GM23338 (cell line): Measurements from ENCODE around the gene GRHL3. TPM values are rescaled to one million over a fixed set of nuclear protein-coding genes. Genes with fewer than 3 reads are reported as not detected.

ENCODE experiments used
- ATAC-seq: fragments of 200-7000 bp; cut with Tn5 transposase; 3 replicates; pipeline ENCODE4 v1.9.1; 2020
- DNase-seq: peaks from one replicate; pipeline ENCODE4 v3.0.0-alpha.2; 2015; ENCODE audit warnings: low spot score
- H2AFZ ChIP-seq: fragments of 200-600 bp; sonication (generic); 2 replicates; pipeline ENCODE4 v1.8.0; 2016; ENCODE audit warnings: antibody characterized with exemption, mild to moderate bottlenecking, moderate library complexity
- H3F3A ChIP-seq: fragments of 200-600 bp; sonication (generic); replicated peaks from 2 replicates; pipeline ENCODE4 v1.8.0; 2017; ENCODE audit warnings: antibody characterized with exemption, mixed run types, low read depth
- H3K27ac ChIP-seq: fragments of 200-600 bp; sonication (generic); 2 replicates; pipeline ENCODE4 v1.6.1; 2016; ENCODE audit warnings: low read depth
- H3K27me3 ChIP-seq: fragments of 200-600 bp; sonication (generic); 2 replicates; pipeline ENCODE4 v1.8.0; 2016; ENCODE audit warnings: mild to moderate bottlenecking, mixed run types, moderate library complexity; ENCODE audit not compliant: insufficient read depth
- H3K36me3 ChIP-seq: fragments of 200-600 bp; sonication (generic); 2 replicates; pipeline ENCODE4 v1.8.0; 2016; ENCODE audit warnings: mild to moderate bottlenecking; ENCODE audit not compliant: insufficient read depth
- H3K4me1 ChIP-seq: fragments of 200-600 bp; sonication (generic); 2 replicates; pipeline ENCODE4 v1.8.0; 2016; ENCODE audit warnings: mild to moderate bottlenecking, moderate library complexity; ENCODE audit not compliant: insufficient read depth
- H3K4me2 ChIP-seq: fragments of 200-600 bp; sonication (generic); 2 replicates; pipeline ENCODE4 v1.7.1; 2017; ENCODE audit warnings: mixed run types
- H3K4me3 ChIP-seq: fragments of 200-600 bp; sonication (generic); 2 replicates; pipeline ENCODE4 v1.6.1; 2016; ENCODE audit warnings: mixed run types
- H3K79me2 ChIP-seq: fragments of 200-600 bp; sonication (generic); replicated peaks from 2 replicates; pipeline ENCODE4 v1.8.0; 2017; ENCODE audit warnings: mild to moderate bottlenecking; ENCODE audit not compliant: insufficient read depth
- H3K9me2 ChIP-seq: fragments of 200-600 bp; sonication (generic); 2 replicates; pipeline ENCODE4 v1.8.0; 2017; ENCODE audit not compliant: insufficient read depth
- H4K20me1 ChIP-seq: fragments of 200-600 bp; sonication (generic); replicated peaks from 2 replicates; pipeline ENCODE4 v1.8.0; 2017; ENCODE audit warnings: mild to moderate bottlenecking; ENCODE audit not compliant: insufficient read depth
- H3K27ac Mint-ChIP-seq: 2 replicates; pipeline ENCODE4 v1.8.0; 2020; ENCODE audit warnings: inconsistent platforms, mild to moderate bottlenecking, moderate library complexity, mixed read lengths
- H3K27me3 Mint-ChIP-seq: 3 replicates; pipeline ENCODE4 v1.8.0; 2022; ENCODE audit warnings: low read depth, mild to moderate bottlenecking, moderate library complexity, mixed read lengths, inconsistent platforms; ENCODE audit not compliant: insufficient read depth, poor library complexity
- H3K36me3 Mint-ChIP-seq: 3 replicates; pipeline ENCODE4 v1.8.0; 2021; ENCODE audit warnings: low read depth, mild to moderate bottlenecking, inconsistent platforms, moderate library complexity, mixed read lengths
- H3K4me1 Mint-ChIP-seq: 3 replicates; pipeline ENCODE4 v1.8.0; 2020; ENCODE audit warnings: mild to moderate bottlenecking, inconsistent platforms, mixed read lengths
- H3K4me3 Mint-ChIP-seq: 3 replicates; pipeline ENCODE4 v1.8.0; 2021; ENCODE audit warnings: moderate library complexity, mild to moderate bottlenecking, inconsistent platforms, mixed read lengths
- H3K9me3 Mint-ChIP-seq: 3 replicates; pipeline ENCODE4 v1.8.0; 2020; ENCODE audit warnings: moderate library complexity, mild to moderate bottlenecking, inconsistent platforms, mixed read lengths
- CREB1 ChIP-seq: fragments of 250-450 bp; sonication (Bioruptor Pico); IDR thresholded peaks from 2 replicates; pipeline ENCODE4 v1.5.0; 2020; ENCODE audit warnings: low read depth, mild to moderate bottlenecking, moderate library complexity
- ZNF331 ChIP-seq: fragments of 250-450 bp; sonication (Bioruptor Pico); IDR thresholded peaks from 2 replicates; pipeline ENCODE4 v1.5.0; 2020; ENCODE audit warnings: low read depth, mild to moderate bottlenecking, moderate library complexity
- polyA plus RNA-seq: library from polyadenylated mRNA; unstranded; fragments of >200 nt; fragmentation: Nextera tagmentation; extraction: Ambion mirVana; gene quantifications from 2 replicates; pipeline ENCODE4 v1.2.1, GENCODE V29; 2016
- total RNA-seq: library from RNA; depleted of rRNA; stranded (reverse); fragments of >200 nt; shearing (Covaris generic); gene quantifications from 2 replicates; pipeline ENCODE4 v1.2.3, GENCODE V29; 2014
- TF ChIP-seq, protein P1 (sequence below): fragments of 250-450 bp; sonication (Bioruptor Pico); IDR thresholded peaks from 2 replicates; pipeline ENCODE4 v1.5.0; 2020; ENCODE audit warnings: mild to moderate bottlenecking, moderate library complexity
- TF ChIP-seq, protein P2 (sequence below), 2 experiments: fragments of 200-600 bp in 1 of 2; sonication (generic) in 1 of 2; conservative IDR thresholded peaks; 2 replicates each; pipeline versions ENCODE4 v1.5.1 to v1.6.1; 2016 to 2017; ENCODE audit warnings: antibody characterized with exemption in 2 of 2, low read depth in 2 of 2, mild to moderate bottlenecking in 2 of 2, moderate library complexity in 1 of 2
- TF ChIP-seq, protein P3 (sequence below): IDR thresholded peaks from one replicate; pipeline ENCODE4 v1.6.1; 2018; ENCODE audit warnings: antibody characterized with exemption; ENCODE audit not compliant: unreplicated experiment

Gene GRHL3
- total and polyA plus RNA-seq, 2 experiments from 2014 or later, result 0.78 to 1.1 TPM

DNA sequence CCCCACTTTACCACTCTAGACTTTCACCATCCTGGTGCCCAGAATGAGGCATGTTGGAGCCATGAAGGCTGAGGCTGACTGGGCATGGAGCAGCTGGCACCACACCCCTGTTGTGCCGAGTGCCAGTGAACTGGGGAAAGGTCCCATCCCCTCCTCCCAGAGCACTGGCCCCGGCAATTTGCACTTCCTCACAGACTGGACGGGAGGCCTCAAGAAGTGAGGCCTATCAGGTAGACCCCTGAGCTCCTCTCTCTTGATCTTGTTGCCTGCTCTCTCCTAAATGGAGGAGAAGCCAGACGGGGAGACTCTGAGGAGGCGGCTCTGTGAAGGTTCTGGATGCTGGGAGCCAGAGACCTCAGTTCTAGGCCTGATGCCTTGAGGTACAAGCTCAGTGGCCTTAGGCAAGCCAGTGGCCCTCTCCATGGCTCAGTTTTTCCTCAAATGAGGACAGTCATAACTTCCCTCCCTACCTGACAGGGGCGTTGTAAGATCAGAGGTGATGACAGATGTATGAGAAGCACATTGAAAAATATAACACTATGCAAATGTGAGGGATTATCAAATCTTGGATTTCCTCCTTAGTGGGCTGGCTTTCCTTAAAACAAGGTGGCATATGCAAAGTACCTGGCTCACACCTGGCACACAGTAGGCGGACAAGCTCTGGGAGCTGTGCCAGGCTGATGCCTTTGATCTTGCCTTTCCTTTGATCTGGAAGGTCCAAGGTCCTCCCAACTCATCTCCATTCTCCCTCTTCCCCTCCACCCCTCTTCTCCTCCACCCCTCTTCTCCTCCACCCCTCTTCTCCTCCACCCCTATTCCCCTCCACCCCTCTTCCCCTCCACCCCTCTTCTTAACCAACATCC, 6.7 kb downstream of the GRHL3 start (continued):
- TF ChIP-seq, protein P1, sequence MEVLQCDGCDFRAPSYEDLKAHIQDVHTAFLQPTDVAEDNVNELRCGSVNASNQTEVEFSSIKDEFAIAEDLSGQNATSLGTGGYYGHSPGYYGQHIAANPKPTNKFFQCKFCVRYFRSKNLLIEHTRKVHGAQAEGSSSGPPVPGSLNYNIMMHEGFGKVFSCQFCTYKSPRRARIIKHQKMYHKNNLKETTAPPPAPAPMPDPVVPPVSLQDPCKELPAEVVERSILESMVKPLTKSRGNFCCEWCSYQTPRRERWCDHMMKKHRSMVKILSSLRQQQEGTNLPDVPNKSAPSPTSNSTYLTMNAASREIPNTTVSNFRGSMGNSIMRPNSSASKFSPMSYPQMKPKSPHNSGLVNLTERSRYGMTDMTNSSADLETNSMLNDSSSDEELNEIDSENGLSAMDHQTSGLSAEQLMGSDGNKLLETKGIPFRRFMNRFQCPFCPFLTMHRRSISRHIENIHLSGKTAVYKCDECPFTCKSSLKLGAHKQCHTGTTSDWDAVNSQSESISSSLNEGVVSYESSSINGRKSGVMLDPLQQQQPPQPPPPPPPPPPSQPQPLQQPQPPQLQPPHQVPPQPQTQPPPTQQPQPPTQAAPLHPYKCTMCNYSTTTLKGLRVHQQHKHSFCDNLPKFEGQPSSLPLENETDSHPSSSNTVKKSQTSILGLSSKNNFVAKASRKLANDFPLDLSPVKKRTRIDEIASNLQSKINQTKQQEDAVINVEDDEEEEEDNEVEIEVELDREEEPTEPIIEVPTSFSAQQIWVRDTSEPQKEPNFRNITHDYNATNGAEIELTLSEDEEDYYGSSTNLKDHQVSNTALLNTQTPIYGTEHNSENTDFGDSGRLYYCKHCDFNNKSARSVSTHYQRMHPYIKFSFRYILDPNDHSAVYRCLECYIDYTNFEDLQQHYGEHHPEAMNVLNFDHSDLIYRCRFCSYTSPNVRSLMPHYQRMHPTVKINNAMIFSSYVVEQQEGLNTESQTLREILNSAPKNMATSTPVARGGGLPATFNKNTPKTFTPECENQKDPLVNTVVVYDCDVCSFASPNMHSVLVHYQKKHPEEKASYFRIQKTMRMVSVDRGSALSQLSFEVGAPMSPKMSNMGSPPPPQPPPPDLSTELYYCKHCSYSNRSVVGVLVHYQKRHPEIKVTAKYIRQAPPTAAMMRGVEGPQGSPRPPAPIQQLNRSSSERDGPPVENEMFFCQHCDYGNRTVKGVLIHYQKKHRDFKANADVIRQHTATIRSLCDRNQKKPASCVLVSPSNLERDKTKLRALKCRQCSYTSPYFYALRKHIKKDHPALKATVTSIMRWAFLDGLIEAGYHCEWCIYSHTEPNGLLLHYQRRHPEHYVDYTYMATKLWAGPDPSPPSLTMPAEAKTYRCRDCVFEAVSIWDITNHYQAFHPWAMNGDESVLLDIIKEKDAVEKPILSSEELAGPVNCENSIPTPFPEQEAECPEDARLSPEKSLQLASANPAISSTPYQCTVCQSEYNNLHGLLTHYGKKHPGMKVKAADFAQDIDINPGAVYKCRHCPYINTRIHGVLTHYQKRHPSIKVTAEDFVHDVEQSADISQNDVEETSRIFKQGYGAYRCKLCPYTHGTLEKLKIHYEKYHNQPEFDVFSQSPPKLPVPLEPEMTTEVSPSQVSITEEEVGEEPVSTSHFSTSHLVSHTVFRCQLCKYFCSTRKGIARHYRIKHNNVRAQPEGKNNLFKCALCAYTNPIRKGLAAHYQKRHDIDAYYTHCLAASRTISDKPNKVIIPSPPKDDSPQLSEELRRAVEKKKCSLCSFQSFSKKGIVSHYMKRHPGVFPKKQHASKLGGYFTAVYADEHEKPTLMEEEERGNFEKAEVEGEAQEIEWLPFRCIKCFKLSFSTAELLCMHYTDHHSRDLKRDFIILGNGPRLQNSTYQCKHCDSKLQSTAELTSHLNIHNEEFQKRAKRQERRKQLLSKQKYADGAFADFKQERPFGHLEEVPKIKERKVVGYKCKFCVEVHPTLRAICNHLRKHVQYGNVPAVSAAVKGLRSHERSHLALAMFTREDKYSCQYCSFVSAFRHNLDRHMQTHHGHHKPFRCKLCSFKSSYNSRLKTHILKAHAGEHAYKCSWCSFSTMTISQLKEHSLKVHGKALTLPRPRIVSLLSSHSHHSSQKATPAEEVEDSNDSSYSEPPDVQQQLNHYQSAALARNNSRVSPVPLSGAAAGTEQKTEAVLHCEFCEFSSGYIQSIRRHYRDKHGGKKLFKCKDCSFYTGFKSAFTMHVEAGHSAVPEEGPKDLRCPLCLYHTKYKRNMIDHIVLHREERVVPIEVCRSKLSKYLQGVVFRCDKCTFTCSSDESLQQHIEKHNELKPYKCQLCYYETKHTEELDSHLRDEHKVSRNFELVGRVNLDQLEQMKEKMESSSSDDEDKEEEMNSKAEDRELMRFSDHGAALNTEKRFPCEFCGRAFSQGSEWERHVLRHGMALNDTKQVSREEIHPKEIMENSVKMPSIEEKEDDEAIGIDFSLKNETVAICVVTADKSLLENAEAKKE, result no peak

DNA sequence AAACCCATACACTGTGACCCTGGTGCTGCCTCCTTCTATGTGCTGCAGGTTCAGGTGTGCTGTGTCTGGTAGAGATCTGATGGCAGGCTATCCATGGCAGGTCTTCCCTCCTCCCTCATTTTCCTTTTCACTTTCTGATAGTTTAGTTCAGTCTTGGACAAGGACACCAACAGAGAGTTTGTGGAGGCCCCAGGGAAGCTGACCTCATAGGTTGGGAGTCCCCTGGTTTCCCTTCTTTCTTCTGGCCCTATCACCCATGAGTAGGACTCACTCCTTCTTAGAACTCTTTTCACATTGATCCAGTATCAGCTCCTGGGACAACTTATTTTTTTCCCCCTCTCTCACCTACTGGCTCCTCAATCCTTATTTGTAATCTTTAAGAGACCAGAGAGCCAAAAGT, 8.3 kb downstream of the GRHL3 start:
- Mint-ChIP-seq H3K4me3 (no peak overlapping the region), H3K27me3 (peaks cover 21% of the 10 kb centered on the region), H3K9me3 (no peaks in the 10 kb centered on the region), H3K27ac (no peak overlapping the region), H3K4me1 (peaks cover 24% of the 10 kb centered on the region), H3K36me3 (no peaks in the 10 kb centered on the region)
- DNase-seq, result no peak
- no peak for ATAC-seq
- Histone ChIP-seq H3K27me3 (peaks cover 18% of the 10 kb centered on the region), H3K4me1 (peaks cover 25% of the 10 kb centered on the region), H3F3A (no peaks in the 10 kb centered on the region), H3K4me2 (no peak overlapping the region), H3K27ac (no peak overlapping the region), H3K79me2 (no peaks in the 10 kb centered on the region), H3K36me3 (no peaks in the 10 kb centered on the region), H3K9me2 (no peaks in the 10 kb centered on the region; the same call in 1 of the 2 replicates), H3K4me3 (no peak overlapping the region), H4K20me1 (no peaks in the 10 kb centered on the region), H2AFZ (no peak overlapping the region)
- TF ChIP-seq, protein P2, sequence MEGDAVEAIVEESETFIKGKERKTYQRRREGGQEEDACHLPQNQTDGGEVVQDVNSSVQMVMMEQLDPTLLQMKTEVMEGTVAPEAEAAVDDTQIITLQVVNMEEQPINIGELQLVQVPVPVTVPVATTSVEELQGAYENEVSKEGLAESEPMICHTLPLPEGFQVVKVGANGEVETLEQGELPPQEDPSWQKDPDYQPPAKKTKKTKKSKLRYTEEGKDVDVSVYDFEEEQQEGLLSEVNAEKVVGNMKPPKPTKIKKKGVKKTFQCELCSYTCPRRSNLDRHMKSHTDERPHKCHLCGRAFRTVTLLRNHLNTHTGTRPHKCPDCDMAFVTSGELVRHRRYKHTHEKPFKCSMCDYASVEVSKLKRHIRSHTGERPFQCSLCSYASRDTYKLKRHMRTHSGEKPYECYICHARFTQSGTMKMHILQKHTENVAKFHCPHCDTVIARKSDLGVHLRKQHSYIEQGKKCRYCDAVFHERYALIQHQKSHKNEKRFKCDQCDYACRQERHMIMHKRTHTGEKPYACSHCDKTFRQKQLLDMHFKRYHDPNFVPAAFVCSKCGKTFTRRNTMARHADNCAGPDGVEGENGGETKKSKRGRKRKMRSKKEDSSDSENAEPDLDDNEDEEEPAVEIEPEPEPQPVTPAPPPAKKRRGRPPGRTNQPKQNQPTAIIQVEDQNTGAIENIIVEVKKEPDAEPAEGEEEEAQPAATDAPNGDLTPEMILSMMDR (conservative IDR thresholded peaks at IDR 0.05; ENCODE audit: low read depth in 2 of 2), result no peak
- TF ChIP-seq, protein P3, sequence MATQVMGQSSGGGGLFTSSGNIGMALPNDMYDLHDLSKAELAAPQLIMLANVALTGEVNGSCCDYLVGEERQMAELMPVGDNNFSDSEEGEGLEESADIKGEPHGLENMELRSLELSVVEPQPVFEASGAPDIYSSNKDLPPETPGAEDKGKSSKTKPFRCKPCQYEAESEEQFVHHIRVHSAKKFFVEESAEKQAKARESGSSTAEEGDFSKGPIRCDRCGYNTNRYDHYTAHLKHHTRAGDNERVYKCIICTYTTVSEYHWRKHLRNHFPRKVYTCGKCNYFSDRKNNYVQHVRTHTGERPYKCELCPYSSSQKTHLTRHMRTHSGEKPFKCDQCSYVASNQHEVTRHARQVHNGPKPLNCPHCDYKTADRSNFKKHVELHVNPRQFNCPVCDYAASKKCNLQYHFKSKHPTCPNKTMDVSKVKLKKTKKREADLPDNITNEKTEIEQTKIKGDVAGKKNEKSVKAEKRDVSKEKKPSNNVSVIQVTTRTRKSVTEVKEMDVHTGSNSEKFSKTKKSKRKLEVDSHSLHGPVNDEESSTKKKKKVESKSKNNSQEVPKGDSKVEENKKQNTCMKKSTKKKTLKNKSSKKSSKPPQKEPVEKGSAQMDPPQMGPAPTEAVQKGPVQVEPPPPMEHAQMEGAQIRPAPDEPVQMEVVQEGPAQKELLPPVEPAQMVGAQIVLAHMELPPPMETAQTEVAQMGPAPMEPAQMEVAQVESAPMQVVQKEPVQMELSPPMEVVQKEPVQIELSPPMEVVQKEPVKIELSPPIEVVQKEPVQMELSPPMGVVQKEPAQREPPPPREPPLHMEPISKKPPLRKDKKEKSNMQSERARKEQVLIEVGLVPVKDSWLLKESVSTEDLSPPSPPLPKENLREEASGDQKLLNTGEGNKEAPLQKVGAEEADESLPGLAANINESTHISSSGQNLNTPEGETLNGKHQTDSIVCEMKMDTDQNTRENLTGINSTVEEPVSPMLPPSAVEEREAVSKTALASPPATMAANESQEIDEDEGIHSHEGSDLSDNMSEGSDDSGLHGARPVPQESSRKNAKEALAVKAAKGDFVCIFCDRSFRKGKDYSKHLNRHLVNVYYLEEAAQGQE, result no peak
- no peak for TF ChIP-seq ZNF331 (CRISPR knock-in tag)
- TF ChIP-seq CREB1 (CRISPR knock-in tag), result no peak
